Thyroid gland (tissue), 4 donors: ENCODE measurements around the gene WNT10A. TPM values are rescaled to one million over a fixed set of nuclear protein-coding genes. Genes with fewer than 3 reads are reported as not detected.

Source experiments
- DNase-seq, 2 donors: peaks; one replicate each; pipeline ENCODE4 v3.0.0-alpha.2; 2019
- H3K27ac ChIP-seq, 3 donors: fragments of 200-600 bp; sonication (generic); 1 replicate in 2 of 3; 2 replicates in 1 of 3; pipeline ENCODE4 v1.5.1; 2016 to 2019; ENCODE audit warnings: mild to moderate bottlenecking in 1 of 3, moderate library complexity in 1 of 3
- H3K27me3 ChIP-seq: fragments of 200-600 bp; sonication (generic); one replicate; pipeline ENCODE4 v1.5.1; 2019
- H3K36me3 ChIP-seq, 2 donors: fragments of 200-600 bp; sonication (generic); one replicate each; pipeline ENCODE4 v1.5.1; 2016 to 2019
- H3K4me1 ChIP-seq, 2 donors: fragments of 200-600 bp; sonication (generic); one replicate each; pipeline ENCODE4 v1.5.1; 2017 to 2019
- H3K4me3 ChIP-seq, 3 donors: fragments of 200-600 bp; sonication (generic); replicated peaks in 1 of 3; 1 replicate in 2 of 3; 2 replicates in 1 of 3; pipeline ENCODE4 v1.5.1; 2016; ENCODE audit warnings: mild to moderate bottlenecking in 1 of 3
- H3K9me3 ChIP-seq: fragments of 200-600 bp; sonication (generic); one replicate; pipeline ENCODE4 v1.5.1; 2017
- CTCF ChIP-seq, 6 experiments: fragments of 200-600 bp in 3 of 6; fragments of 450-650 bp in 3 of 6; sonication (generic) in 3 of 6; IDR thresholded peaks; one replicate each; pipeline ENCODE4 v1.5.1; 2016 to 2019; ENCODE audit warnings: antibody characterized with exemption in 6 of 6, mild to moderate bottlenecking in 2 of 6, inconsistent platforms in 1 of 6, moderate library complexity in 1 of 6
- POLR2A ChIP-seq, 2 donors: fragments of 450-650 bp; IDR thresholded peaks; one replicate each; pipeline ENCODE4 v1.6.1; 2017; ENCODE audit warnings: antibody characterized with exemption in 2 of 2, mild to moderate bottlenecking in 2 of 2, moderate library complexity in 1 of 2
- WGBS, 2 donors: methylation state at CpG; one replicate each; pipeline ENCODE4 v1.1.5; 2017; 5-methylcytosine and 5-hydroxymethylcytosine counted together
- intact Hi-C: fragments of 100-400 bp; cut with DNase I; formaldehyde crosslinking; loops from one replicate; pipeline ENCODE4 v1.15.1; 2023
- total RNA-seq, 4 donors: library from RNA; depleted of rRNA; stranded (reverse); fragments of >200 nt; gene quantifications; one replicate each; pipeline ENCODE4 v1.2.3, GENCODE V29; 2016

WNT10A gene
- total RNA-seq, 4 donors from 2014 or later = 0.20 TPM; not detected in 3

GRCh38 chr2:218883491-218884490 is 3.1 kb downstream of the WNT10A start:
- TF ChIP-seq POLR2A (IDR thresholded peaks at IDR 0.05) (no peak), CTCF (IDR thresholded peaks at IDR 0.05) (no peak)
- H3K27me3 ChIP-seq = peaks cover 13% of the 10 kb centered on the region
- H3K4me1 ChIP-seq = peaks cover 4 to 27% of the 10 kb centered on the region in 2 donors
- no peaks in the 10 kb centered on the region for H3K9me3 ChIP-seq
- H3K36me3 ChIP-seq = no peaks in the 10 kb centered on the region
- H3K27ac ChIP-seq = no peak overlapping the region
- intact Hi-C loops = no loop called here
- H3K4me3 ChIP-seq = peak overlapping the region in 1 of 3 donors; percentile 22
- WGBS, 2 donors = 21 to 53% methylated on average over 3 to 18 of the region's 89 CpGs
- peak; percentile 25 to 29 for DNase-seq

GRCh38 chr2:218884519-218884918 is 3.9 kb downstream of the WNT10A start:
- no peak for TF ChIP-seq CTCF (IDR thresholded peaks at IDR 0.05)
- TF ChIP-seq POLR2A (IDR thresholded peaks at IDR 0.05) = no peak
- peaks cover 4 to 27% of the 10 kb centered on the region in 2 donors for H3K4me1 ChIP-seq
- no peaks in the 10 kb centered on the region for H3K36me3 ChIP-seq
- no peak overlapping the region for H3K27ac ChIP-seq
- intact Hi-C loops = no loop called here
- H3K4me3 ChIP-seq = no peak overlapping the region
- no peaks in the 10 kb centered on the region for H3K9me3 ChIP-seq
- 94 to 97% methylated on average over 2 of the region's 2 CpGs for WGBS, 2 donors
- H3K27me3 ChIP-seq = peaks cover 6% of the 10 kb centered on the region
- DNase-seq = no peak

- TF ChIP-seq POLR2A (IDR thresholded peaks at IDR 0.05) (no peak), CTCF (IDR thresholded peaks at IDR 0.05) (no peak)
- H3K27ac ChIP-seq = no peak overlapping the region
- H3K4me1 ChIP-seq = peaks cover 0 to 12% of the 10 kb centered on the region in 2 donors
- no peak overlapping the region for H3K4me3 ChIP-seq
- intact Hi-C loops = no loop called here
- H3K9me3 ChIP-seq = no peaks in the 10 kb centered on the region
- WGBS, 2 donors = 66 to 73% methylated on average over 11 of the region's 12 CpGs
- no peaks in the 10 kb centered on the region for H3K27me3 ChIP-seq
- DNase-seq = no peak
- no peaks in the 10 kb centered on the region for H3K36me3 ChIP-seq
Measured at GRCh38 chr2:218885981-218886947, 5.6 kb downstream of the WNT10A start.

GRCh38 chr2:218887079-218887478 is 6.4 kb downstream of the WNT10A start:
- H3K4me1 ChIP-seq = peaks cover 0 to 12% of the 10 kb centered on the region in 2 donors
- H3K4me3 ChIP-seq = no peak overlapping the region
- no peak for DNase-seq
- H3K36me3 ChIP-seq = no peaks in the 10 kb centered on the region
- no peaks in the 10 kb centered on the region for H3K27me3 ChIP-seq
- H3K9me3 ChIP-seq = no peaks in the 10 kb centered on the region
- 84 to 91% methylated on average over 2 to 3 of the region's 3 CpGs for WGBS, 2 donors
- TF ChIP-seq CTCF (IDR thresholded peaks at IDR 0.05) = no peak
- no peak overlapping the region for H3K27ac ChIP-seq
- intact Hi-C loops = no loop called here
